Immature natural killer cell (primary cell): Measurements from ENCODE around the gene MPPE1. TPM values are rescaled to one million over a fixed set of nuclear protein-coding genes. Genes with fewer than 3 reads are reported as not detected.

ENCODE experiments used
- polyA plus RNA-seq, 3 donors: library from polyadenylated mRNA; unstranded; fragments of 300-500 nt; fragmentation: Illumina TruSeq; gene quantifications; one replicate each; pipeline ENCODE4 v1.2.3, GENCODE V29; 2021

Gene MPPE1
- polyA plus RNA-seq, 3 donors from 2014 or later, result 65.0 to 81.0 (median 67.8) TPM

Other genes with a start within 250 kb of the MPPE1 start
- gene GNAL, start 219.1 kb downstream of the MPPE1 start, polyA plus RNA-seq, result 1 to 10 TPM; 4.1 to 4.9 (median 4.2) TPM
- gene CHMP1B, start 56.9 kb downstream of the MPPE1 start, polyA plus RNA-seq, result 10 to 100 TPM; 53.5 to 69.6 (median 54.0) TPM
- 10 to 100 TPM in 2 of 3 donors, 1 to 10 TPM in 1; 6.0 to 15.2 (median 13.8) TPM for gene IMPA2, start 73.2 kb upstream of the MPPE1 start, polyA plus RNA-seq
- gene ANKRD62, start 185.5 kb upstream of the MPPE1 start, polyA plus RNA-seq, result not detected